Activated T-helper 1 cell treated with anti-CD3 and anti-CD28 coated beads, Interleukin-12 subunit alpha, Interleukin-12 subunit beta, Interleukin-2, Interleukin-4 antibody, amounts not matched to agents 30 ng/mL and 10 ng/mL and 1 ng/mL, durations not matched to agents 14 hours and 24 hours and 36 hours (primary cell): ENCODE data around the gene ACCS. TPM values are rescaled to one million over a fixed set of nuclear protein-coding genes. Genes with fewer than 3 reads are reported as not detected.

Experiments
- DNase-seq: peaks from one replicate; pipeline ENCODE4 v3.0.0; 2021; ENCODE audit warnings: low spot score
- H3K27ac Mint-ChIP-seq: one replicate; pipeline ENCODE4 v1.8.0; 2021; ENCODE audit warnings: mild to moderate bottlenecking, mixed read lengths
- H3K27me3 Mint-ChIP-seq: one replicate; pipeline ENCODE4 v1.8.0; 2022; ENCODE audit warnings: mild to moderate bottlenecking, moderate library complexity, mixed read lengths; ENCODE audit not compliant: insufficient read depth
- H3K36me3 Mint-ChIP-seq: one replicate; pipeline ENCODE4 v1.8.0; 2021; ENCODE audit warnings: low read depth, mixed read lengths
- H3K4me1 Mint-ChIP-seq: one replicate; pipeline ENCODE4 v1.8.0; 2021; ENCODE audit warnings: low read depth, mixed read lengths
- H3K4me3 Mint-ChIP-seq: one replicate; pipeline ENCODE4 v1.8.0; 2021; ENCODE audit warnings: mild to moderate bottlenecking, moderate library complexity, mixed read lengths
- H3K9me3 Mint-ChIP-seq: one replicate; pipeline ENCODE4 v1.8.0; 2021; ENCODE audit warnings: mixed read lengths
- intact Hi-C: fragments of 100-400 bp; cut with micrococcal nuclease; formaldehyde crosslinking; loops from one replicate; pipeline ENCODE4 v1.15.1; 2024
- total RNA-seq: library from RNA; stranded (reverse); gene quantifications from 2 replicates; pipeline ENCODE4 v1.2.3, GENCODE V29; 2022

The ACCS gene, protein sequence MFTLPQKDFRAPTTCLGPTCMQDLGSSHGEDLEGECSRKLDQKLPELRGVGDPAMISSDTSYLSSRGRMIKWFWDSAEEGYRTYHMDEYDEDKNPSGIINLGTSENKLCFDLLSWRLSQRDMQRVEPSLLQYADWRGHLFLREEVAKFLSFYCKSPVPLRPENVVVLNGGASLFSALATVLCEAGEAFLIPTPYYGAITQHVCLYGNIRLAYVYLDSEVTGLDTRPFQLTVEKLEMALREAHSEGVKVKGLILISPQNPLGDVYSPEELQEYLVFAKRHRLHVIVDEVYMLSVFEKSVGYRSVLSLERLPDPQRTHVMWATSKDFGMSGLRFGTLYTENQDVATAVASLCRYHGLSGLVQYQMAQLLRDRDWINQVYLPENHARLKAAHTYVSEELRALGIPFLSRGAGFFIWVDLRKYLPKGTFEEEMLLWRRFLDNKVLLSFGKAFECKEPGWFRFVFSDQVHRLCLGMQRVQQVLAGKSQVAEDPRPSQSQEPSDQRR
- total RNA-seq, result 14.7 and 18.1 TPM in 2 replicates

DNA sequence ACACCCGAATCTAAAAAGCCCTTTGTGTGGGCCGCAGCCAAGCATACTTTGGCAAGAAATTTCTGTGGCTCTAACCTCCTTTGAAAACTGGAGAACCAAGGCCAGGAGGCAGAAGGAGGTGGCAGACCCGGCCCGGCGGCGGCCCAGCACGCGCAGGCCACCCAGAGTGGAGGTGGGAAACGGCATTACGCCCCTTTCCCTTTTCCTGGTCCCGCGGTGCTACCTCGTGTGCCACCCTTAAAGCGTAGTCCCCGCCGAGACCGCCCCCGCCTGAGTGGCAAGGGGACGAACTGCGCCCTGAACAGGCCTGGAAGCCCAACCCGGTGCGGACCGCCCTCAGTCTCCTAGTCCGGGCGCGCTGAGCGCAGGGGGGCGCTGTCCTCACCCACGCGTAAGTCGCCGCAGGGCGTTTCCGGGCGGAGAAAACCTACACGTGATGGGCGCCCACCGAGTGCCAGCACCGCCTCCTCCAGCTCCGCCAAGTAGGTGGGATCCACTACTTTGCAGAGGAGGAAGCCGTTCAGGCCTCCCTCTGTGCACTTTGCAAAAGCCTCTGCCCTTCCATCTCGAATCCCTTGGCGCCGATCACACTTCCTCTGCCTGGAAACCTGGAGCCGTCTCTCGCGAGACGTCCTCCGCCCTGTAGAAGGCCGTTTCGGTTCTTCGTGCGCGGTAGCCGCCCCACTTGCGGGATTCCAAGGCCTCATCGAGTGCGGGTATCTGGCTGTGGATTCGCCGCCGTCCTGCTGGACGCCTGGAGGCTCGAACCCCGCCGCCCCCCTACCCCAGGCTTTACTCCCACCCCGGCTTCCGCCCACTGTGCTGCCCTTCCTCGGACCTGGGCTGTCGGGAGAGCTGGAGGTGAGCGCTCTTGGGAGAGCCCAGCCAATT is at the start of gene ACCS:
Gene ACCS, plus strand, starts transcription at position 430 of the 891 bp plus-strand sequence. CDS start 1,358 bp downstream, outside the sequence.
- intact Hi-C loops, result loop anchor here (1.0 to 10.0 kb wide), 6 partner anchors 28 to 751 kb away; partner anchors contain the start of genes ALKBH3, API5, C11orf96 and HSD17B12
- H3K9me3 Mint-ChIP-seq, result no peaks in the 10 kb centered on the region

DNA sequence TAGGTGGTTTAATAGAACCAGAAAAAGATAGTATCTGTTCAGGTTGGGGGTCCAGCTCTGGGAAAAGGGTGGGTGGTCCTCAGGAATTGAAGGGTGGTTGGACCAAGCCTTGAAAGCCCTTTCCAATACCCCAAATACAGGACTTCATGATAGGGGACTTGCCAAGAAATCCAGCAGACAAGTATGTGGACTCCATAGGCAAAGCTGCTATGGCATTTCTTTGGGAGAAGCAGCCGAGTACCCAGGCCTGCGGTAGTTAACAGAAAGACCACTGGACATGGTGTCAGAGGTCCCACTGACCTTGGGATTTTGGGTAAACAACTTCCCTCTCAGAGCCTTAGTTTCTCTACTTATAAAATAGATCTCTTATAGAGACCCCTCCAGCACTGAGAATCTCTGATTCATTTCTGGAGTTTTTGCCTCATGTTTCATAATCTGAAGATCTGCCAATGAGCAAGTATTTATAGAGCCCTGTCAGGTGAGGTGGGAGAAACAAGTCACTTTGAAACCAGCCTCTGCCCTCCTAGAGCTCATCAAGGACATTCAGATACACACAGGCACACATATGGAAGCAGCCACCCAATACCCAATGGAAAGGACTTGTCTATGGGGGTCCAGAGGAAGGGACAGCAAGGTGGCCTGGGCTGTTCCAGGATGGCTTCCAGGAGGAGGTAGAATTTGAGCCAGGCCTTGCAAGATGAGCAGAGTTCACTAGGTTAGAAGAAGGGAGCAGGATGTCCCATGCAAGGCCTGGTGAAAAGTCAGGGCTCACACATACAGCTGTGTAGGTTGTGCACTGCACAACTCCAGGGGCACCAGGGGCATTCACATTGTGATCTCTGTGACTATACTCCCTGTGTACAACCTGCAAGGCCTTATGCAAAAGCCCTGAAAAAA is 49.3 kb upstream of the ACCS start:
- no peak for DNase-seq
- Mint-ChIP-seq H3K27me3 (peaks cover 17% of the 10 kb centered on the region), H3K4me3 (no peak overlapping the region), H3K27ac (no peak overlapping the region), H3K4me1 (no peaks in the 10 kb centered on the region), H3K9me3 (no peaks in the 10 kb centered on the region), H3K36me3 (no peaks in the 10 kb centered on the region)
- intact Hi-C loops, result no loop called here

More for the DNA sequence above, at the start of gene ACCS:
- Mint-ChIP-seq H3K4me3 (peak within 1 kb of the TSS; percentile 91), H3K27me3 (peaks cover 4% of the 10 kb centered on the region), H3K4me1 (peaks cover 29% of the 10 kb centered on the region), H3K27ac (peak within 1 kb of the TSS; percentile 94), H3K36me3 (peaks cover 10% of the 10 kb centered on the region)
- peak; percentile 83 for DNase-seq

DNA sequence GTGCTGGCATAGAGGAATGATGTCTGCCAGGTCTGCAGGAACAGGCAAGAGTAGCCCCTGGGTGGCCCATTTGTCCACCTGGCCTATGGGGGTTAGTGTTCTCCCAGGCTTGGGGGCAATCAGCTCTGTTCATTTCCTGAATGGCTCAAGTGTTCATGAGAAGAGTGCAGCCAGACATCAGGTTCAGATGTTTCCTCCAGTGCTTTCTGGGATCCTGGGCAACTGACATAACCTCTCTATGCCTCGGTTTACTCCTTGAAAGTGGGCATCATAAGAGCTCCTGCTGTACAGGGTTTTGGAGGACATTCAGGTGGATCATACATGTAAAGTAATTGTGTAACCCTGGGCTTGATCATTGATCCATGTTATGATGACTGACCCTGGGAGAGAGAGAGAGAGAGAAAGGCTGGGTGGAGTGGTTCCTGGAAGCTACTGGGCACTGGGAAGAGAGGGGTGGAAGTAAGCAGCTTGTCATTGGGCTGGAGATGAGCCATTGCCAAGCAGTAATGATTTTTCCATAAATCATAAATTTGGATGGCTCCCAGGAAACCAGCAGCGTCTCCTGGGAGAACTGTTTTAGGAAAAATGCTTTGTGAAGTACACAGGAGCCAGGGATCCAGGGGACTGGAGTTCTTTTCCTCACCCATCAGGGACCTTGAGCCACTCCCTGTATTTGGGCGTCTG is 48.5 kb upstream of the ACCS start:
- H3K4me1 Mint-ChIP-seq, result no peaks in the 10 kb centered on the region
- H3K36me3 Mint-ChIP-seq, result no peaks in the 10 kb centered on the region
- no peak for DNase-seq
- intact Hi-C loops, result no loop called here
- H3K4me3 Mint-ChIP-seq, result no peak overlapping the region
- H3K27ac Mint-ChIP-seq, result no peak overlapping the region
- H3K27me3 Mint-ChIP-seq, result peaks cover 17% of the 10 kb centered on the region
- H3K9me3 Mint-ChIP-seq, result no peaks in the 10 kb centered on the region

- no peaks in the 10 kb centered on the region for H3K9me3 Mint-ChIP-seq
- H3K4me3 Mint-ChIP-seq, result no peak overlapping the region
- peaks cover 17% of the 10 kb centered on the region for H3K27me3 Mint-ChIP-seq
- DNase-seq, result no peak
- intact Hi-C loops, result no loop called here
- H3K4me1 Mint-ChIP-seq, result no peaks in the 10 kb centered on the region
- H3K27ac Mint-ChIP-seq, result no peak overlapping the region
- no peaks in the 10 kb centered on the region for H3K36me3 Mint-ChIP-seq
These were observed 47.9 kb upstream of the ACCS start for GRCh38 chr11:44018127-44018521.

GRCh38 chr11:44018829-44019228 is 47.2 kb upstream of the ACCS start:
- H3K27ac Mint-ChIP-seq, result no peak overlapping the region
- no peak overlapping the region for H3K4me3 Mint-ChIP-seq
- no peaks in the 10 kb centered on the region for H3K36me3 Mint-ChIP-seq
- no peaks in the 10 kb centered on the region for H3K9me3 Mint-ChIP-seq
- intact Hi-C loops, result no loop called here
- H3K27me3 Mint-ChIP-seq, result peaks cover 19% of the 10 kb centered on the region
- H3K4me1 Mint-ChIP-seq, result no peaks in the 10 kb centered on the region
- no peak for DNase-seq

- Mint-ChIP-seq H3K27me3 (peaks cover 39% of the 10 kb centered on the region), H3K4me1 (no peaks in the 10 kb centered on the region), H3K4me3 (no peak overlapping the region), H3K9me3 (peaks cover 6% of the 10 kb centered on the region), H3K27ac (no peak overlapping the region), H3K36me3 (no peaks in the 10 kb centered on the region)
- intact Hi-C loops, result no loop called here
- DNase-seq, result no peak
These were observed 41.1 kb upstream of the ACCS start for GRCh38 chr11:44024977-44025376.

DNA sequence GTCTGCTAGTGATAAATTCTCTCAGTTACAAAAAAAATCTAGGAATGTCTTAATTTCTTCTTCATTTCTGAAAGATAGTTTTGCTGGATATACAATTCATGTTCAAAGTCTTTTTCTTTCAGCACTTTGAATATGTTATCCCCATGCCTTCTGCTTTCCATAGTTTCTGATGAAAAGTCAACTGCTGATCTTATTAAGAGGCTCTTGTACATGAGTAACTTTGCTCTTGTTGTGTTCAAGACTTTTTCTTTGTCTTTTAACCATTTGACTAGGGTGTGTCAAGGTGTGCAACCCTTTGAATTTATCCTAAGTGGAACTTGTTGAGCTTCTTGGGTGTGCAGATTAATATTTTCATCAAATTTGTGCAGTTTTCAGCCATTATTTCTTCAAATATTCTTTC is 40.3 kb upstream of the ACCS start:
- DNase-seq, result no peak
- H3K9me3 Mint-ChIP-seq, result peaks cover 6% of the 10 kb centered on the region
- H3K36me3 Mint-ChIP-seq, result no peaks in the 10 kb centered on the region
- intact Hi-C loops, result no loop called here
- H3K4me3 Mint-ChIP-seq, result no peak overlapping the region
- H3K4me1 Mint-ChIP-seq, result no peaks in the 10 kb centered on the region
- no peak overlapping the region for H3K27ac Mint-ChIP-seq
- H3K27me3 Mint-ChIP-seq, result peaks cover 36% of the 10 kb centered on the region

- Mint-ChIP-seq H3K9me3 (peaks cover 6% of the 10 kb centered on the region), H3K27ac (no peak overlapping the region), H3K36me3 (no peaks in the 10 kb centered on the region), H3K4me3 (no peak overlapping the region), H3K4me1 (no peaks in the 10 kb centered on the region), H3K27me3 (peaks cover 28% of the 10 kb centered on the region)
- intact Hi-C loops, result no loop called here
- no peak for DNase-seq
These were observed 37.7 kb upstream of the ACCS start for GRCh38 chr11:44028401-44028800.

- DNase-seq, result no peak
- H3K9me3 Mint-ChIP-seq, result peaks cover 6% of the 10 kb centered on the region
- H3K4me3 Mint-ChIP-seq, result no peak overlapping the region
- peaks cover 24% of the 10 kb centered on the region for H3K27me3 Mint-ChIP-seq
- H3K36me3 Mint-ChIP-seq, result no peaks in the 10 kb centered on the region
- no peaks in the 10 kb centered on the region for H3K4me1 Mint-ChIP-seq
- H3K27ac Mint-ChIP-seq, result no peak overlapping the region
- intact Hi-C loops, result no loop called here
These were observed 37.1 kb upstream of the ACCS start for GRCh38 chr11:44028816-44029506.

GRCh38 chr11:44029507-44029845 is 36.6 kb upstream of the ACCS start:
- no peak overlapping the region for H3K27ac Mint-ChIP-seq
- peaks cover 6% of the 10 kb centered on the region for H3K9me3 Mint-ChIP-seq
- DNase-seq, result no peak
- intact Hi-C loops, result no loop called here
- no peak overlapping the region for H3K4me3 Mint-ChIP-seq
- H3K27me3 Mint-ChIP-seq, result peaks cover 19% of the 10 kb centered on the region
- H3K36me3 Mint-ChIP-seq, result no peaks in the 10 kb centered on the region
- H3K4me1 Mint-ChIP-seq, result no peaks in the 10 kb centered on the region

DNA sequence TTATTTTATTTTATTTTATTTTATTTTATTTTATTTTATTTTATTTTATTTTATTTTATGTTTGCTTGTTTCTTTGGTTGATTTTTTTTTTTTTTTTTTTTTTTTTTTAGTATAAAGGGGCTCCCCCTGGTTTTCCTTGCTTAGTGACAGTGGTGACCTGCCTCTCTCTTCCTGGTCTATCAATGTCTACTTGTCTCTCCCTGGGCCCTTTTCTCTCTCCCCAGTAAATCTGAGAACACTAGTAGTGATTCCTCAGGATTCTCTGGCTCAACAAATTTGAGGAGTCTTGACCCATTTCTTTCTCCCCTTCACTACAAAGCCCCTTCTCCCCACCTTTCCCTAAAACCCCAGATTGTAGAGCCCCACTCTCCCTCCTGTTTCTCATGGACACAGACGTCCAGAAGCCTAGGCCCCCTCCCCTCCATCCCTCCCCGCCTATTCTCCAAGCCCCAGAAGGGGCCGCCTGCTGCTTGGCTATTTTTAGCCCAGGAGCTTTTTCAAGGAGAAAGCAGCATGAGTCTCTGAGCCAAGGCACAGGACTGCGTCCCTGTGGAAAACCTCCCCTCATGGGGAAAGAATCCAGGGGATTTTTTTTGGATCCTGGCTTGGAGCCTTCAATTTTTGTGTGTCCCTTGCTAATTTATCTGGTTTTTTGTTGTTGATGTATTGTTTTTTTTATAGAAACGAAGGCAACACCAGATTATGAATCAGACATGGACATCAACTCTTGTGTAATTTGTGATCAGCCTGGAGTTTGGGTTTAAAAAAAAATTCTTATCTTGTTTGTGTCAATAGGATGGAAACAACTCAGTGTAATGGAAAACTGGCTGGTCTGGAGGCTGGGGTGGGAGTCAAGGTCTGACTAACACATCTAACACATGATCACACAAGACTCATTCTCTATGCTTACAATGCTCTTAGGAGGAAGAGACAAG is 35.8 kb upstream of the ACCS start:
- H3K27me3 Mint-ChIP-seq, result peaks cover 17% of the 10 kb centered on the region
- intact Hi-C loops, result no loop called here
- no peaks in the 10 kb centered on the region for H3K36me3 Mint-ChIP-seq
- H3K4me3 Mint-ChIP-seq, result no peak overlapping the region
- no peaks in the 10 kb centered on the region for H3K4me1 Mint-ChIP-seq
- peaks cover 6% of the 10 kb centered on the region for H3K9me3 Mint-ChIP-seq
- H3K27ac Mint-ChIP-seq, result no peak overlapping the region
- DNase-seq, result no peak
